Measurements from ENCODE around the gene LY9.

- TF ChIP-seq CTCF (IDR thresholded peaks at IDR 0.05; ENCODE audit: low read depth, low read length, poor library complexity, severe bottlenecking) = no peak
- TF ChIP-seq EZH2phosphoT487 (IDR thresholded peaks at IDR 0.05; ENCODE audit: borderline replicate concordance, low read length) = no peak
Observed at GRCh38 chr1:160761046-160761445, 34.9 kb upstream of the LY9 start.
